ENCODE data around the gene MPRIP.
A peak's percentile ranks its signal among the peaks of the same experiment; 100 is the strongest.
"Not testable (repeated sequence)": the region's sequence is repeated elsewhere in the genome, so short reads cannot be mapped to it uniquely, and the experiment has no call there.

The MPRIP gene

GRCh38 chr17:17186551-17187505 is 144.6 kb downstream of the MPRIP start:
- peak; percentile 87 for DNase-seq (ENCODE audit: low spot score)

GRCh38 chr17:17188586-17188985 is 146.3 kb downstream of the MPRIP start:
- DNase-seq (ENCODE audit: low spot score), result no peak

- no peak for DNase-seq (ENCODE audit: low spot score)
Observed at GRCh38 chr17:17189559-17189958, 147.3 kb downstream of the MPRIP start.

GRCh38 chr17:17190188-17190587 is 147.9 kb downstream of the MPRIP start:
- no peak for DNase-seq (ENCODE audit: low spot score)

GRCh38 chr17:17191346-17191792 is 149.1 kb downstream of the MPRIP start:
- DNase-seq (ENCODE audit: low spot score), result no peak

- no peak for DNase-seq (ENCODE audit: low spot score)
Observed at GRCh38 chr17:17191961-17192381, 149.7 kb downstream of the MPRIP start.

GRCh38 chr17:17195466-17195865 is 153.2 kb downstream of the MPRIP start:
- DNase-seq (ENCODE audit: low spot score), result not testable (repeated sequence)

GRCh38 chr17:17196776-17197175 is 154.5 kb downstream of the MPRIP start:
- no peak for DNase-seq (ENCODE audit: low spot score)

GRCh38 chr17:17198281-17198680 is 156.0 kb downstream of the MPRIP start:
- no peak for DNase-seq (ENCODE audit: low spot score)

- no peak for DNase-seq (ENCODE audit: low spot score)
Observed at GRCh38 chr17:17200311-17200710, 158.1 kb downstream of the MPRIP start.

GRCh38 chr17:17200831-17201230 is 158.6 kb downstream of the MPRIP start:
- no peak for DNase-seq (ENCODE audit: low spot score)

GRCh38 chr17:17201271-17201670 is 159.0 kb downstream of the MPRIP start:
- no peak for DNase-seq (ENCODE audit: low spot score)

GRCh38 chr17:17201907-17202306 is 159.7 kb downstream of the MPRIP start:
- DNase-seq (ENCODE audit: low spot score), result no peak

GRCh38 chr17:17203173-17203730 is 161.0 kb downstream of the MPRIP start:
- DNase-seq (ENCODE audit: low spot score), result no peak

- no peak for DNase-seq (ENCODE audit: low spot score)
Observed at GRCh38 chr17:17204041-17204591, 161.9 kb downstream of the MPRIP start.

- no peak for DNase-seq (ENCODE audit: low spot score)
Observed at GRCh38 chr17:17204635-17205231, 162.5 kb downstream of the MPRIP start.

GRCh38 chr17:17205368-17206123 is 163.3 kb downstream of the MPRIP start:
- peak; percentile 28 for DNase-seq (ENCODE audit: low spot score)

GRCh38 chr17:17206124-17206912 is 164.1 kb downstream of the MPRIP start, which contains the start of gene PLD6:
PLD6 (minus strand) TSS chr17:17206333; CDS start chr17:17206286, 47 bp downstream.
- peak; percentile 85 for DNase-seq (ENCODE audit: low spot score)

GRCh38 chr17:17206913-17207335 is 164.7 kb downstream of the MPRIP start:
- no peak for DNase-seq (ENCODE audit: low spot score)

GRCh38 chr17:17207998-17208397 is 165.7 kb downstream of the MPRIP start:
- no peak for DNase-seq (ENCODE audit: low spot score)

GRCh38 chr17:17213775-17214174 is 171.5 kb downstream of the MPRIP start:
- DNase-seq (ENCODE audit: low spot score), result no peak
